IMR-90 (cell line): Measurements from ENCODE around the gene TLL1. TPM values are rescaled to one million over a fixed set of nuclear protein-coding genes. Genes with fewer than 3 reads are reported as not detected.
A peak's percentile ranks its signal among the peaks of the same experiment; 100 is the strongest.

ENCODE experiments used
- ATAC-seq: fragments of 200-7000 bp; cut with Tn5 transposase; 2 replicates; pipeline ENCODE4 v1.9.1; 2020; ENCODE audit warnings: low read depth, mild to moderate bottlenecking, moderate library complexity
- BruUV-seq: library from RNA; stranded (reverse); fragments of 400-500 nt; replicated peaks from 2 replicates; lab custom pipeline; 2021; lab: Mats Ljungman, UMichigan
- CTCF ChIA-PET: fragments of 300-600 bp; formaldehyde crosslinking; extraction: SDS; loops from one replicate; lab custom pipeline; 2021; ENCODE audit warnings: antibody characterized with exemption; lab: Yijun Ruan, JAX
- POLR2A ChIA-PET: fragments of 300-600 bp; sonication (Branson Sonifier 250); formaldehyde crosslinking; loops from one replicate; lab custom pipeline; 2022; ENCODE audit warnings: antibody characterized with exemption; ENCODE audit not compliant: unreplicated experiment; lab: Charles Lee
- DNase-seq: peaks from one replicate; pipeline ENCODE4 v3.0.0; 2013
- H2AFZ ChIP-seq: replicated peaks from 2 replicates; pipeline ENCODE3; 2013; ENCODE audit warnings: low read length, mild to moderate bottlenecking; ENCODE audit not compliant: poor library complexity
- H2AK5ac ChIP-seq: 2 replicates; pipeline ENCODE4 v1.6.1; 2013; ENCODE audit warnings: low read depth, low read length, inconsistent platforms
- H2AK9ac ChIP-seq: replicated peaks from 2 replicates; pipeline ENCODE3; 2013; ENCODE audit warnings: mild to moderate bottlenecking, low read depth, low read length, moderate library complexity; ENCODE audit not compliant: poor library complexity
- H2BK120ac ChIP-seq: 2 replicates; pipeline ENCODE4 v1.6.1; 2013; ENCODE audit warnings: low read depth, low read length, inconsistent platforms
- H2BK15ac ChIP-seq: 3 replicates; pipeline ENCODE4 v1.6.1; 2013; ENCODE audit warnings: low read depth, low read length, inconsistent platforms
- H2BK20ac ChIP-seq: 2 replicates; pipeline ENCODE4 v1.6.1; 2013; ENCODE audit warnings: low read depth, mild to moderate bottlenecking, inconsistent platforms, low read length, moderate library complexity
- H2BK5ac ChIP-seq: 2 replicates; pipeline ENCODE4 v1.6.1; 2013; ENCODE audit warnings: mild to moderate bottlenecking, low read depth, low read length, inconsistent platforms; ENCODE audit not compliant: poor library complexity, severe bottlenecking
- H3K14ac ChIP-seq: replicated peaks from 2 replicates; pipeline ENCODE4 v1.6.1; 2013; ENCODE audit warnings: low read depth, low read length, inconsistent platforms
- H3K18ac ChIP-seq: 2 replicates; pipeline ENCODE4 v1.6.1; 2013; ENCODE audit warnings: low read depth, low read length, control low read depth
- H3K23ac ChIP-seq: 2 replicates; pipeline ENCODE4 v1.6.1; 2013; ENCODE audit warnings: low read depth, low read length, inconsistent platforms
- H3K27ac ChIP-seq: 2 replicates; pipeline ENCODE4 v1.5.1; 2013; ENCODE audit warnings: mild to moderate bottlenecking, control low read depth, low read length; ENCODE audit not compliant: insufficient read depth
- H3K27me3 ChIP-seq: 2 replicates; pipeline ENCODE4 v1.6.1; 2013; ENCODE audit warnings: low read length; ENCODE audit not compliant: control insufficient read depth, insufficient read depth
- H3K36me3 ChIP-seq: 2 replicates; pipeline ENCODE4 v1.6.1; 2013; ENCODE audit warnings: low read length, mixed read lengths; ENCODE audit not compliant: control insufficient read depth, insufficient read depth
- H3K4ac ChIP-seq: 2 replicates; pipeline ENCODE4 v1.6.1; 2013; ENCODE audit warnings: low read depth, low read length, inconsistent platforms
- H3K4me1 ChIP-seq: 2 replicates; pipeline ENCODE4 v1.6.1; 2013; ENCODE audit warnings: low read length, mixed read lengths; ENCODE audit not compliant: control insufficient read depth, insufficient read depth
- H3K4me2 ChIP-seq: 2 replicates; pipeline ENCODE4 v1.6.1; 2013; ENCODE audit warnings: low read depth, mild to moderate bottlenecking, control low read depth, low read length, moderate library complexity
- H3K4me3 ChIP-seq: 2 replicates; pipeline ENCODE4 v1.5.1; 2013; ENCODE audit warnings: low read depth, mild to moderate bottlenecking, control low read depth, low read length, moderate library complexity; ENCODE audit not compliant: insufficient read depth
- H3K56ac ChIP-seq: 2 replicates; pipeline ENCODE4 v1.6.1; 2013; ENCODE audit warnings: low read length, inconsistent platforms; ENCODE audit not compliant: insufficient read depth; ENCODE audit errors: extremely low read depth
- H3K79me1 ChIP-seq, 2 experiments: 2 replicates each; pipeline ENCODE4 v1.6.1; 2013; ENCODE audit warnings: low read length in 2 of 2, inconsistent platforms in 1 of 2, low read depth in 1 of 2
- H3K9ac ChIP-seq: 2 replicates; pipeline ENCODE4 v1.6.1; 2013; ENCODE audit warnings: low read depth, low read length, control low read depth
- H3K9me1 ChIP-seq: 2 replicates; pipeline ENCODE4 v1.6.1; 2013; ENCODE audit warnings: low read length, inconsistent platforms; ENCODE audit not compliant: insufficient read depth
- H3K9me3 ChIP-seq: 2 replicates; pipeline ENCODE4 v1.6.1; 2013; ENCODE audit warnings: low read length; ENCODE audit not compliant: control insufficient read depth, insufficient read depth
- H4K20me1 ChIP-seq: 2 replicates; pipeline ENCODE4 v1.6.1; 2013; ENCODE audit warnings: low read length, inconsistent platforms; ENCODE audit not compliant: insufficient read depth
- H4K5ac ChIP-seq: 2 replicates; pipeline ENCODE4 v1.6.1; 2013; ENCODE audit warnings: mild to moderate bottlenecking, low read depth, low read length, control low read depth
- H4K8ac ChIP-seq, 2 experiments: 2 replicates each; pipeline ENCODE4 v1.6.1; 2013; ENCODE audit warnings: low read depth in 2 of 2, low read length in 2 of 2, control low read depth in 1 of 2, inconsistent platforms in 1 of 2
- H4K91ac ChIP-seq: 2 replicates; pipeline ENCODE4 v1.6.1; 2013; ENCODE audit warnings: low read depth, low read length, inconsistent platforms; ENCODE audit not compliant: insufficient read depth
- BHLHE40 ChIP-seq: fragments of 150-350 bp; IDR thresholded peaks from 2 replicates; pipeline ENCODE4 v1.6.1; 2016; ENCODE audit warnings: mild to moderate bottlenecking, low read depth, low read length
- CEBPB ChIP-seq: IDR thresholded peaks from 2 replicates; pipeline ENCODE4 v1.6.1; 2012; ENCODE audit warnings: low read depth, low read length, improper control_type of control experiment
- CHD1 ChIP-seq: IDR thresholded peaks from 2 replicates; pipeline ENCODE4 v1.6.1; 2012; ENCODE audit warnings: low read depth, low read length, improper control_type of control experiment
- FOS ChIP-seq: fragments of 150-350 bp; IDR thresholded peaks from 2 replicates; pipeline ENCODE4 v1.6.1; 2016; ENCODE audit warnings: low read depth, low read length
- MAFK ChIP-seq: IDR thresholded peaks from 2 replicates; pipeline ENCODE4 v1.6.1; 2012; ENCODE audit warnings: low read depth, low read length, improper control_type of control experiment
- MAZ ChIP-seq: IDR thresholded peaks from 2 replicates; pipeline ENCODE4 v1.6.1; 2012; ENCODE audit warnings: low read depth, mild to moderate bottlenecking, low read length, improper control_type of control experiment, moderate library complexity, borderline replicate concordance
- MXI1 ChIP-seq: IDR thresholded peaks from 2 replicates; pipeline ENCODE4 v1.6.1; 2012; ENCODE audit warnings: low read depth, mild to moderate bottlenecking, low read length, moderate library complexity, borderline replicate concordance
- NFE2L2 ChIP-seq: fragments of 150-350 bp; IDR thresholded peaks from 2 replicates; pipeline ENCODE4 v1.6.1; 2016; ENCODE audit warnings: low read depth, mild to moderate bottlenecking, low read length
- POLR2A ChIP-seq: IDR thresholded peaks from 2 replicates; pipeline ENCODE4 v1.6.1; 2012; ENCODE audit warnings: mild to moderate bottlenecking, low read depth, low read length
- RAD21 ChIP-seq: IDR thresholded peaks from 2 replicates; pipeline ENCODE4 v1.6.1; 2012; ENCODE audit warnings: low read length, improper control_type of control experiment
- RCOR1 ChIP-seq: IDR thresholded peaks from 2 replicates; pipeline ENCODE4 v1.6.1; 2012; ENCODE audit warnings: mild to moderate bottlenecking, low read length, improper control_type of control experiment; ENCODE audit not compliant: insufficient replicate concordance
- RFX5 ChIP-seq: IDR thresholded peaks from 2 replicates; pipeline ENCODE4 v1.8.0; 2012; ENCODE audit warnings: low read depth, mild to moderate bottlenecking, low read length, moderate library complexity
- SMC3 ChIP-seq: fragments of 150-350 bp; IDR thresholded peaks from 2 replicates; pipeline ENCODE4 v1.6.1; 2016; ENCODE audit warnings: low read depth, mild to moderate bottlenecking, antibody characterized with exemption, low read length, moderate library complexity
- WGBS, 2 experiments: methylation state at CpG; one replicate each; pipeline versions ENCODE4 v1.1.5 to v1.1.7; 2013; ENCODE audit warnings: missing lambda C conversion rate in 2 of 2; ENCODE audit not compliant: insufficient read length in 1 of 2; ENCODE audit errors: extremely low coverage in 2 of 2; 5-methylcytosine and 5-hydroxymethylcytosine counted together
- dilution Hi-C: fragments of 300-500 bp; cut with HindIII; formaldehyde crosslinking; loops from one replicate; pipeline ENCODE4 v1.14.3; 2018; ENCODE audit warnings: low sequenced_read_pairs; ENCODE audit not compliant: unreplicated experiment
- in situ Hi-C: fragments of 300-500 bp; cut with MboI; formaldehyde crosslinking; loops from 3 replicates; pipeline ENCODE4 v1.14.3; 2019; ENCODE audit warnings: low sequenced_read_pairs, inconsistent platforms, mixed read lengths
- intact Hi-C: fragments of 100-400 bp; cut with micrococcal nuclease; formaldehyde crosslinking; loops from 2 replicates; pipeline ENCODE4 v1.10.0; 2022
- polyA plus RNA-seq, 3 experiments: library from polyadenylated mRNA; depleted of rRNA; stranded (reverse); fragments of >200 nt; gene quantifications; 2 replicates each; pipeline ENCODE4 v1.2.3, GENCODE V29; 2012; ENCODE audit warnings: low replicate concordance in 1 of 3
- total RNA-seq: library from RNA; depleted of rRNA; stranded (reverse); fragments of >200 nt; gene quantifications from 2 replicates; pipeline ENCODE4 v1.2.3, GENCODE V29; 2012
- TF ChIP-seq, protein P1 (sequence below): fragments of 150-350 bp; IDR thresholded peaks from 2 replicates; pipeline ENCODE4 v1.6.1; 2017; ENCODE audit warnings: mild to moderate bottlenecking, antibody characterized with exemption, low read length, low read depth
- TF ChIP-seq, protein P2 (sequence below): fragments of 150-350 bp; IDR thresholded peaks from 2 replicates; pipeline ENCODE4 v1.6.1; 2016; ENCODE audit warnings: low read depth, mild to moderate bottlenecking, low read length, moderate library complexity, borderline replicate concordance
- TF ChIP-seq, protein P3 (sequence below): conservative IDR thresholded peaks from 2 replicates; pipeline ENCODE4 v1.5.1; 2012; ENCODE audit warnings: mild to moderate bottlenecking, low read depth, low read length, improper control_type of control experiment

TLL1 gene
- total and polyA plus RNA-seq, 2 of the 4 experiments (the other 2 are of a cell fraction), result not detected

DNA sequence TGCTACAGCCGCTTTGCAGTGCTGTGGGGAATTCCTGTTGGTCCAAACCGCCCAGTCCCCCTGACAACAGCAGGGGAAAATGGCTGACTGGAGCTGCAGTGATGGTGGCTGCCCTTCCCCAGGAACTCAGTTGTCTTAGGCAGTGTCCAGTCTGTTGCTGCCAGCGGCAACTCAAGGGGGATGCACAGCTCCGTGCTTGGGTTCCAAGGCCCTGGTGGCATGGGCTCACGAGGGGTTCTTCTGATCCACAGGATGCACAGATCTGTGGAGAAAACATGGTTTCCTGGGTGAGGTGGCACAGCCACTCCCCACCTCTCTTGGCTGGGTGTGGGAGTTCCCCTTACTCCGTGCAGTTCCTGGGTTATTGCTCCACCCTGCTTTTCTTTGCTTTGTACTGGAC, 261.2 kb downstream of the TLL1 start:
- WGBS, 2 experiments, result 30% methylated on average over 2 of the region's 6 CpGs; no CpG with 5 or more reads in 1 of the 2 experiments
- in situ Hi-C loops (no loop called here), intact Hi-C loops (no loop called here), dilution Hi-C loops (no loop called here)
- Histone ChIP-seq H2AFZ (peak overlapping the region; percentile 21), H2BK20ac (no peak overlapping the region), H3K27me3 (no peaks in the 10 kb centered on the region), H3K9me1 (no peaks in the 10 kb centered on the region), H3K36me3 (no peaks in the 10 kb centered on the region), H3K9ac (no peak overlapping the region), H4K20me1 (no peaks in the 10 kb centered on the region), H2AK5ac (no peak overlapping the region), H4K91ac (no peak overlapping the region), H2AK9ac (peak overlapping the region; percentile 28), H3K56ac (no peak overlapping the region), H4K5ac (no peak overlapping the region), H3K14ac (no peak overlapping the region), H2BK15ac (no peak overlapping the region), H3K27ac (no peak overlapping the region), H2BK120ac (no peak overlapping the region), H3K18ac (no peak overlapping the region), H4K8ac (no peak overlapping the region), H3K4me2 (no peak overlapping the region), H3K4me1 (no peaks in the 10 kb centered on the region), H3K79me1 (no peaks in the 10 kb centered on the region), H3K9me3 (peaks cover 9% of the 10 kb centered on the region), H2BK5ac (no peak overlapping the region), H3K4ac (no peak overlapping the region), H3K4me3 (no peak overlapping the region), H3K23ac (no peak overlapping the region)
- ATAC-seq (no peak), DNase-seq (no peak)
- CTCF ChIA-PET, result no interaction called here
- POLR2A ChIA-PET, result no interaction called here
- no TSS peak for BruUV-seq
- TF ChIP-seq, protein P1, sequence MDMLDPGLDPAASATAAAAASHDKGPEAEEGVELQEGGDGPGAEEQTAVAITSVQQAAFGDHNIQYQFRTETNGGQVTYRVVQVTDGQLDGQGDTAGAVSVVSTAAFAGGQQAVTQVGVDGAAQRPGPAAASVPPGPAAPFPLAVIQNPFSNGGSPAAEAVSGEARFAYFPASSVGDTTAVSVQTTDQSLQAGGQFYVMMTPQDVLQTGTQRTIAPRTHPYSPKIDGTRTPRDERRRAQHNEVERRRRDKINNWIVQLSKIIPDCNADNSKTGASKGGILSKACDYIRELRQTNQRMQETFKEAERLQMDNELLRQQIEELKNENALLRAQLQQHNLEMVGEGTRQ, result no peak
- TF ChIP-seq CHD1 (no peak), RCOR1 (no peak), CEBPB (no peak), BHLHE40 (no peak), MAFK (no peak), NFE2L2 (no peak), MXI1 (no peak), RFX5 (no peak), FOS (no peak), POLR2A (no peak), SMC3 (no peak), MAZ (no peak), RAD21 (no peak)
- TF ChIP-seq, protein P2, sequence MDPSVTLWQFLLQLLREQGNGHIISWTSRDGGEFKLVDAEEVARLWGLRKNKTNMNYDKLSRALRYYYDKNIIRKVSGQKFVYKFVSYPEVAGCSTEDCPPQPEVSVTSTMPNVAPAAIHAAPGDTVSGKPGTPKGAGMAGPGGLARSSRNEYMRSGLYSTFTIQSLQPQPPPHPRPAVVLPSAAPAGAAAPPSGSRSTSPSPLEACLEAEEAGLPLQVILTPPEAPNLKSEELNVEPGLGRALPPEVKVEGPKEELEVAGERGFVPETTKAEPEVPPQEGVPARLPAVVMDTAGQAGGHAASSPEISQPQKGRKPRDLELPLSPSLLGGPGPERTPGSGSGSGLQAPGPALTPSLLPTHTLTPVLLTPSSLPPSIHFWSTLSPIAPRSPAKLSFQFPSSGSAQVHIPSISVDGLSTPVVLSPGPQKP, result no peak
- TF ChIP-seq, protein P3, sequence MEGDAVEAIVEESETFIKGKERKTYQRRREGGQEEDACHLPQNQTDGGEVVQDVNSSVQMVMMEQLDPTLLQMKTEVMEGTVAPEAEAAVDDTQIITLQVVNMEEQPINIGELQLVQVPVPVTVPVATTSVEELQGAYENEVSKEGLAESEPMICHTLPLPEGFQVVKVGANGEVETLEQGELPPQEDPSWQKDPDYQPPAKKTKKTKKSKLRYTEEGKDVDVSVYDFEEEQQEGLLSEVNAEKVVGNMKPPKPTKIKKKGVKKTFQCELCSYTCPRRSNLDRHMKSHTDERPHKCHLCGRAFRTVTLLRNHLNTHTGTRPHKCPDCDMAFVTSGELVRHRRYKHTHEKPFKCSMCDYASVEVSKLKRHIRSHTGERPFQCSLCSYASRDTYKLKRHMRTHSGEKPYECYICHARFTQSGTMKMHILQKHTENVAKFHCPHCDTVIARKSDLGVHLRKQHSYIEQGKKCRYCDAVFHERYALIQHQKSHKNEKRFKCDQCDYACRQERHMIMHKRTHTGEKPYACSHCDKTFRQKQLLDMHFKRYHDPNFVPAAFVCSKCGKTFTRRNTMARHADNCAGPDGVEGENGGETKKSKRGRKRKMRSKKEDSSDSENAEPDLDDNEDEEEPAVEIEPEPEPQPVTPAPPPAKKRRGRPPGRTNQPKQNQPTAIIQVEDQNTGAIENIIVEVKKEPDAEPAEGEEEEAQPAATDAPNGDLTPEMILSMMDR, result no peak
